D721Med (cell line): ENCODE results near the gene ZPBP2.
"Not testable (repeated sequence)": the region's sequence is repeated elsewhere in the genome, so short reads cannot be mapped to it uniquely, and the experiment has no call there.

Source experiments
- DNase-seq: peaks from one replicate; pipeline ENCODE4 v3.0.0; 2011; ENCODE audit warnings: low spot score; ENCODE audit not compliant: insufficient read length
- FAIRE-seq: peaks from 2 replicates; lab custom pipeline; 2011; peaks lifted over from hg19 to GRCh38; lab: Jason Lieb, UNC
- CTCF ChIP-seq: IDR thresholded peaks from 2 replicates; pipeline ENCODE4 v1.5.1; 2012; ENCODE audit warnings: mild to moderate bottlenecking, control low read depth; ENCODE audit not compliant: insufficient read depth; ENCODE audit errors: missing control alignments

The ZPBP2 gene

DNA sequence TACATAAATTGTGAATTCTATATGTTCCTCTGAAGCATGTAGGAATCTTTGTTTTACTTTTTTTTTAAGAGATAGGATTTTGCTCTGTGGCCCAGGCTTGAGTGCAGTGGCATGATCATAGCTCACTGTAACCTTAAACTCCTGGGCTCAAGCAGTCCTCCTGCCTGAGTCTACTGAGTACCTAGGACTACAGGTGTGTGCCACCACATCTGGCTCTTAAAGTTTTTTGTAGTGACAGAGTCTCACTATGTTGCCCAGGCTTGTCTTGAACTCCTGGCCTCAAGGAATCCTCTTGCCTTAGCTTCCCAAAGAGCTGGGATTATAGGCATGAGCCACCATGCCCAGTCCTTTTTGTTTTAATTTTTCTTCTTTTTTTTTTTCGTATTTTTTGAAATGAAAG is 29.2 kb upstream of the ZPBP2 start:
- FAIRE-seq, result no peak
- no peak for TF ChIP-seq CTCF
- DNase-seq, result no peak

DNA sequence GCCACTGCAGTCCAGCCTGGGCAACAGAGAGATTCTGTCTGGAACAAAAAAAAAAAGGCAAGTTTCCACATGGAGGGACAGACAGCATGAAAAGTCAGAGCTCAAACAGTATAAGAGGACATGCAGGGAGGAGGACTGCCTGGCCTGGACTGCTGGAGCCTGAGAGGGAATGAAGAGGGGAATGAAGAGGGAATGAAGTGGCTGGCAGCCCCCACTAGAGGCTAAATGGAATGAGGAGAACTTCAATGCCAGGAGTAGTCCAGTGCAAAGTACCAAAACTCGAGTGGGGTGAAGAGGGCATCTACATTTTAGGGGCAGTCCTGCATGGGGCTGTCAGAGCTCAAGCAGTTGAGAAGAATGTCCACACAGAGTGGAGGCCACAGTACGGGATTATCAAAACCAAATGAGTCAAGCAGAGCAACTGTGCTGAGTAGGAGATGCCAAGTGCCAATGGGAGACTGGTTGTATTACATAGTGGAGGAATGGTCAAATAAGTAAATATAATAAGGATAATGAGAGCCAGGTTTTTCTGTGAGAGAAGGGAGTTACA is 26.8 kb upstream of the ZPBP2 start:
- no peak for DNase-seq
- no peak for FAIRE-seq
- TF ChIP-seq CTCF, result no peak

GRCh38 chr17:39845052-39845846 is 22.8 kb upstream of the ZPBP2 start:
- no peak for FAIRE-seq
- no peak for TF ChIP-seq CTCF
- no peak for DNase-seq

DNA sequence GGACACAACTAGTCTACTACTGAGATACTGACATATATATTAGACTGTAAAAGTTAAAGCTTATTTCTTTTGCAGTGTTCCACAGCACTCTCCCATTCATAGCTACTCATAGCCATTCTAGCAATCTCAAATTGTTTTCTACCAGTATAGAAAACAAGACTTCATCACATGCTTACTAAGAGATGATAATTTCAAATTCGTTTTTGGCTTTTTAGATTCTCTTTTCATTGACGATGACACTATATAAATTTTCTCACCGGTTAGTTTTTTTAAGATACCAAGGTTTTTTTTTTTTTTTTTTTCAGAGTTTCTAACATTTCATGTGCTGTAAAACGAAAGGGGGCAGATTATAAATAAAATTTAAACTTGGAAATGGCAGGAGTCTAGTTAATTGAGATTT is 21.8 kb upstream of the ZPBP2 start:
- no peak for FAIRE-seq
- no peak for DNase-seq
- TF ChIP-seq CTCF, result no peak

- DNase-seq (no peak), FAIRE-seq (no peak)
- TF ChIP-seq CTCF, result no peak
These were observed 19.4 kb upstream of the ZPBP2 start for GRCh38 chr17:39848600-39848999.

- DNase-seq, FAIRE-seq: not testable (repeated sequence)
These were observed 17.8 kb upstream of the ZPBP2 start for GRCh38 chr17:39850186-39850585.

- no peak for FAIRE-seq
- TF ChIP-seq CTCF, result no peak
- no peak for DNase-seq
These were observed 15.8 kb upstream of the ZPBP2 start for GRCh38 chr17:39852239-39852638.
